OCI-LY1 (cell line): Measurements from ENCODE around the gene OGDHL.
"Not testable (repeated sequence)": the region's sequence is repeated elsewhere in the genome, so short reads cannot be mapped to it uniquely, and the experiment has no call there.

Experiments
- CTCF ChIP-seq: fragments of 200-600 bp; sonication (generic), shearing (Covaris generic); IDR thresholded peaks from 2 replicates; pipeline ENCODE4 v1.5.1; 2017; ENCODE audit warnings: mild to moderate bottlenecking, antibody characterized with exemption, low read length, moderate library complexity, mixed read lengths
- EZH2 ChIP-seq: fragments of 200-600 bp; sonication (generic), shearing (Covaris generic); IDR thresholded peaks from 2 replicates; pipeline ENCODE4 v1.8.0; 2017; ENCODE audit warnings: borderline replicate concordance, mixed run types, mild to moderate bottlenecking, antibody characterized with exemption, low read length, moderate library complexity, mixed read lengths

- TF ChIP-seq CTCF, EZH2: not testable (repeated sequence)
Measured at GRCh38 chr10:49715157-49715556, 47.0 kb downstream of the OGDHL start.
